VCaP (cell line): ENCODE measurements around the gene CD47.

Experiments used
- H3K27ac ChIP-seq: fragments of 450-650 bp; 2 replicates; pipeline ENCODE4 v1.5.1; 2017
- TF ChIP-seq, protein P1 (sequence below): fragments of 450-650 bp; conservative IDR thresholded peaks from 2 replicates; pipeline ENCODE4 v1.5.1; 2017; ENCODE audit warnings: mild to moderate bottlenecking, moderate library complexity

The CD47 gene

DNA sequence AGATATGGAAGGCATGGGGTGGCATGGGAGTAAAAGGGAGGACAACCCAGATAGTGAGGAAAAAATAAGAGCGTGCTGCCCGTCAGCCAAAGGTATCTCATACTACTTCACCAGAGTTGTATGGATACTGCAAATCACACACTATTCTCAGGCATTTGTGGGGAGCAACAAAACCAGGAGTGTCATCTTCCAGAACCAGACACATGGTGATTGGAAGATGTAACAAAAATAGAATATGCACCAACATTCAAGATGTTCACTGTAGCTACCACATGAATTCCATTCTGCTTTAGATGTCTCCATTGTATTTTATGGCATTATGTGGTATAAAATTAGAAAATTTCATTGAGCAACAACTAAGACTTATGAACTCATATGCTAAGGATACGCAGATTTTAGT, 34.9 kb downstream of the CD47 start:
- H3K27ac ChIP-seq = peak overlapping the region; percentile 90; the same call in 1 of the 2 replicates
- TF ChIP-seq, protein P1, sequence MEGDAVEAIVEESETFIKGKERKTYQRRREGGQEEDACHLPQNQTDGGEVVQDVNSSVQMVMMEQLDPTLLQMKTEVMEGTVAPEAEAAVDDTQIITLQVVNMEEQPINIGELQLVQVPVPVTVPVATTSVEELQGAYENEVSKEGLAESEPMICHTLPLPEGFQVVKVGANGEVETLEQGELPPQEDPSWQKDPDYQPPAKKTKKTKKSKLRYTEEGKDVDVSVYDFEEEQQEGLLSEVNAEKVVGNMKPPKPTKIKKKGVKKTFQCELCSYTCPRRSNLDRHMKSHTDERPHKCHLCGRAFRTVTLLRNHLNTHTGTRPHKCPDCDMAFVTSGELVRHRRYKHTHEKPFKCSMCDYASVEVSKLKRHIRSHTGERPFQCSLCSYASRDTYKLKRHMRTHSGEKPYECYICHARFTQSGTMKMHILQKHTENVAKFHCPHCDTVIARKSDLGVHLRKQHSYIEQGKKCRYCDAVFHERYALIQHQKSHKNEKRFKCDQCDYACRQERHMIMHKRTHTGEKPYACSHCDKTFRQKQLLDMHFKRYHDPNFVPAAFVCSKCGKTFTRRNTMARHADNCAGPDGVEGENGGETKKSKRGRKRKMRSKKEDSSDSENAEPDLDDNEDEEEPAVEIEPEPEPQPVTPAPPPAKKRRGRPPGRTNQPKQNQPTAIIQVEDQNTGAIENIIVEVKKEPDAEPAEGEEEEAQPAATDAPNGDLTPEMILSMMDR = no peak

DNA sequence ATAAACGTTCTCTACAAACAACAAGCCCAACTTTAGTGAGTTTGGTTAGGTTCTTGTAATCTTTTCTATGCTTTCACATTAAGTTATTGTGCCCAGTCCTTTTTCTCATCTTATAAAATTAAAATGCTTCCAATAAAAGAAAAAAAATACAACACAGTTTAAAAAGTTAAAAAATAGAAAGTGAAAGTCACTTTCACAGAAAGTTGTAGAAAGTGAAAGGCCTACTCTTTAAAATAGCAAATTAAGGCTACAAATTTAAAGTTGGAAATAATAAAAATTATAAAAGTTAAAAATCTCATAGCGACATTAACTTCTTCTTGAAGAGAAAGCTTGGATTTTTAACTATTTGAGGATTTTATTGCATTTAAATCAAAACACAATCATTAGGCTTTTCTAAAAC, 35.9 kb downstream of the CD47 start:
- TF ChIP-seq, protein P1 = no peak

DNA sequence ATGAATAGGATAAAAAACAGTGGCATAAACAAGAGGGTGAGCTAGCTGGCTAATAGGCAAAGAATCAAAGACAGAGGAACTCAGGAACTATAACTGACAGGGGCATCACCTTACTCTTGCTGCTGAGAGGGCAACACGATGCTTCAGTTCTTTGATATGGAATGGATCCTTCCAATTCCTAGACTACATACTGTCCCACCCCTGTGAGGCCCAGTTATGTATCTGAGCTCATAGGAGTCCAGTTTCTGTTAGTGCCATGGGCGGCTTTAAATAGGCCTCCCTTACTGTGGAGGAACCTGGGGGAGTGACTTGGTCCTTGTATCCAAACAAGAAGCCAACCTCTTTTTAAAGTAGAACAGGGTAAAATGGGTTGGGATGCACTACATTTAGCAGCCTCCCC, 37.3 kb downstream of the CD47 start:
- TF ChIP-seq, protein P1 = no peak
- peak overlapping the region; percentile 90 for H3K27ac ChIP-seq

More for the DNA sequence above, 35.9 kb downstream of the CD47 start:
- peak overlapping the region; percentile 90 for H3K27ac ChIP-seq

DNA sequence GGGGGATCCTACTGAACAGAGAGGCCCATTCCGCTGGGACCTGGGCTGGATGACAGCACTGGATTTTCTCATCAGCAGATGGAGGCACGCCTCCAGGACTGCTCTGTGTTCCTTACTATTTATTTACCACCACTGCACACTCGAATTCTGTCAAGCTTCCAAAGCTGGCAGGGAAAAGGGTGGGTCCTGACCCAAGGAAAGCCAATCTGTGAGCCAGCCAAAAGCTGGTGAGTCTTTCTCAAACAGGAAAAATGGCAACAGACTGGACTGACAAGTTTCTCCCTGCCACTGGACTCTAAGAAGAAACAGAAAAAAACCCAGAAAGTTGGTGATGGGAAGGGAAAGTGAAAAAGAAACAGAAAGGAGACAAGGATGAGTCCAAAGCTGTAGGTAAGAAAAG, 37.8 kb downstream of the CD47 start:
- H3K27ac ChIP-seq = peak overlapping the region; percentile 90
- TF ChIP-seq, protein P1 = no peak

DNA sequence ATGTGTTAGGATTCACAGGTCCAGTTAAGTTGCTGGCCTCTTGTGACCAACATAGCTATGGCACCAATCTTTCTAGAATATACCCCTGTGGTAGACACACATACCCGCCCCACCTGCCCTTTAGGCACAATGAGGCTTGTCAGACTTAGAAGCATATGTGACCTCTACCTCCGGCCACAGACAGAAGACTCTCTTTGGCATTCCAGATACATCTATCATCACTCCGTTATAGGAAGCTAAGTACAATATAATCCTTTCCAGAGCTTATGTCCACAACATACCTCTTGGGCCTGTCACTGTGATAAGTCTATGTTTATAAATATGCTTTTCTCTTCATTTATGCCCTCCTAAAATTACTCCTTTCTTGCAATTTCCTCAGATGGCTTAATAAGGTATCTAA, 39.8 kb downstream of the CD47 start:
- TF ChIP-seq, protein P1 = no peak
- no peak overlapping the region; the same call in 1 of the 2 replicates for H3K27ac ChIP-seq

DNA sequence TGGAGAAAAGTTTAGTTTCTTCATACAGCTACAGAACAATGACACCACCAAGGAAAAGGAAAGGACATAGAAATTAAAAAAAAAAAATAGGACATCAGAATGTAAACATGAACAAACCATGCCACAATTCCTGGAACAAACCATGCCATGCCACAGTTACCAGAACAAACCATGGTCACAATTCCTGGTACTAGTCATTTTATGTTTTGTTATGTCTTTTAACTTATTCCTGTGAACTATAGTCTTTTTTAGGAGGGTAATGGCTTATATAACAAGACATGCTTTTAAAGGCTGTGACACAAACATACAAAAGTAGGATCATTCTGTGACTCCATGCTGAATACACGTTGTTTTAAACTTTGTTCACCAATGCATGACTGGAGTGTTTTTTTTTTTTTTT, 42.8 kb downstream of the CD47 start:
- H3K27ac ChIP-seq = no peak overlapping the region
- TF ChIP-seq, protein P1 = no peak

DNA sequence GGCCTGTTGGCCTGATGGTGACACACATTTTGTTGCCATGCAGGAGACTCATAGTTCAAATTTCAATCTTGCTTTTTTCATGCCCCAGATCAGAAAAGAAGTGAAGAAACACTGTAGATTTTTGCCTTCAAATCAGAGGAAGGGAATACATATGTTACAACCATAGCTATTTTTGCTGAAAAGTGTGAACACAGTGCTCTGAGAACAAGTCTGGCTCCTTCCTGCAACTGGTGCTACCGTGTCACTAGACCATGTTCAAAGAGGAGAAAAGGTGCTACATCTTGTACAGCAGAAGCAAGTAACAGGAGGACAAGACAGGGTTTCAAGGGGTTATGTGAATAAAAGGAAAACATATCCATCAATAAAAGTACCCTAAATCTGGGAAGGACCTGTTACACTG, 44.6 kb downstream of the CD47 start:
- no peak overlapping the region for H3K27ac ChIP-seq
- TF ChIP-seq, protein P1 = no peak
